HG03457 (cell line): ENCODE results near the gene STRA8.

Source experiments
- ATAC-seq: cut with Tn5 transposase; IDR thresholded peaks from one replicate; pipeline ENCODE4 v1.9.1; 2021; ENCODE audit warnings: moderate number of reproducible peaks; ENCODE audit not compliant: unreplicated experiment

Gene STRA8

DNA sequence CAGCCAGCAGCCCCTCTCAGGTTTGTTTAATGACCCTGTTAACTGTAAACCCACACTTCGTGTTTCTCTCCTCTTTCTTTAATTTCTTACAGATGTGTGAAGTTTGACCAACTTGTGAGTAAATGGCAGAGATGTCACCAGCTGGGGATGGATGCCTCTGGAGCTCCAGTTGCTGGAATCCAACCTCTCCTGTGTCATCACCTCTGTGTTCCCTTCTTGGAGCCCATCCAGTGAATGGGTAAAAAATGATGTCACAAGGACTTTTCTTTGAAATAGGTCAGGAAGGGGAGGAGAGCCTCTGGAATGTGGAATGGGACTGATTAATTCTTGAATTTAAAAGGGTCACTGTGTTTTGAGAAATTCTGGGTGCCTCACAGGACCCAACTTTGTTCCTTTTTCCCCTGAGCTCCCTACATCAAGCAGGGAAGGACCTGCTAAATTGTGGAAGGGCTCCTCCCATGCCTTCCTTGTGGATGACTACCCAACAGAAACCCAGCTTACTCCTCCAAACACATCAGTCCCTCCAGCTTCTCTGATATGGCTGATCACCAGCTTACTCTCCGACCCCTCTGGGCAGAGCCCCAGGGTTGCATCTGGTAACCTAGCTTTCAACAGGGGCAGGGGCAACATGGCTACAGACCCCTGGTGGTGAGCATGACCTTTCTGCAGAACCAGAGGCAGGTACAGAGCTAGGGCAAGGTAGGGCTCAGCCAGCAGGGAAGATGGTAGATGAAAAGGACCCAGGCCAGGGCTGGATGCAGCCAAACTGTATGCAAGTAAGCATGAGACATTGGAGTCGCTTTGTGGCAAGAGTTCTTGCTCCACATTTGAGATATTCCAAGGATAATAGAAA is 67.5 kb downstream of the STRA8 start:
- ATAC-seq: no peak
